Endothelial cell (in vitro differentiated cells): ENCODE results near the gene TOM1L2. TPM values are rescaled to one million over a fixed set of nuclear protein-coding genes. Genes with fewer than 3 reads are reported as not detected.

ENCODE experiments used
- DNase-seq: peaks from one replicate; pipeline ENCODE4 v3.0.0; 2021; ENCODE audit warnings: low spot score
- H3K27ac Mint-ChIP-seq: one replicate; pipeline ENCODE4 v1.8.0; 2021; ENCODE audit warnings: mixed read lengths, inconsistent platforms; ENCODE audit not compliant: unreplicated experiment
- H3K27me3 Mint-ChIP-seq: one replicate; pipeline ENCODE4 v1.8.0; 2021; ENCODE audit warnings: mild to moderate bottlenecking, moderate library complexity, mixed read lengths, inconsistent platforms; ENCODE audit not compliant: unreplicated experiment
- H3K36me3 Mint-ChIP-seq: one replicate; pipeline ENCODE4 v1.8.0; 2021; ENCODE audit warnings: mild to moderate bottlenecking, low read depth, mixed read lengths, inconsistent platforms; ENCODE audit not compliant: unreplicated experiment
- H3K4me1 Mint-ChIP-seq: one replicate; pipeline ENCODE4 v1.8.0; 2021; ENCODE audit warnings: mild to moderate bottlenecking, mixed read lengths, inconsistent platforms; ENCODE audit not compliant: unreplicated experiment
- H3K4me3 Mint-ChIP-seq: one replicate; pipeline ENCODE4 v1.8.0; 2021; ENCODE audit warnings: mild to moderate bottlenecking, mixed read lengths, inconsistent platforms; ENCODE audit not compliant: unreplicated experiment
- H3K9me3 Mint-ChIP-seq: one replicate; pipeline ENCODE4 v1.8.0; 2021; ENCODE audit warnings: mixed read lengths, inconsistent platforms; ENCODE audit not compliant: unreplicated experiment
- CTCF ChIP-seq: fragments of 200-600 bp; sonication (generic); IDR thresholded peaks from one replicate; pipeline ENCODE4 v1.5.0; 2021; ENCODE audit warnings: antibody characterized with exemption; ENCODE audit not compliant: unreplicated experiment
- long read RNA-seq: library from polyadenylated mRNA; unstranded; transcript quantifications from one replicate; pipeline ENCODE4 v2.0.0, GENCODE V29; 2020; ENCODE audit not compliant: unreplicated experiment
- total RNA-seq: library from RNA; stranded (reverse); fragmentation: NEBNext Ultra II Directional; extraction: Animal tissue kit (Norgen Biotek cat#: 25700); gene quantifications from one replicate; pipeline ENCODE4 v1.2.1, GENCODE V29; 2021; ENCODE audit not compliant: unreplicated experiment

Gene TOM1L2
- total RNA-seq: 26.9 TPM
- long read RNA-seq, partial matches to known transcripts: 0 of 4 reads
- long read RNA-seq, other reads (novel, unspliced or antisense): 3 of 4 reads

- peaks cover 19% of the 10 kb centered on the region for H3K4me1 Mint-ChIP-seq
- H3K36me3 Mint-ChIP-seq: no peaks in the 10 kb centered on the region
- no peaks in the 10 kb centered on the region for H3K9me3 Mint-ChIP-seq
- H3K4me3 Mint-ChIP-seq: peak within 1 kb of the TSS; percentile 96
- H3K27me3 Mint-ChIP-seq: peaks cover 11% of the 10 kb centered on the region
- peak; percentile 100 for DNase-seq
- peak; percentile 15 for TF ChIP-seq CTCF
- H3K27ac Mint-ChIP-seq: peak within 1 kb of the TSS; percentile 94
Measured at GRCh38 chr17:17972126-17972951, at the start of gene TOM1L2, which contains the start of gene DRC3. Gene TOM1L2 (minus strand): TSS chr17:17972400. CDS start chr17:17972313, 87 bp downstream. Gene DRC3 (plus strand): TSS chr17:17972862. CDS start chr17:17977599, 4,737 bp downstream.

GRCh38 chr17:18021372-18021771, 49.2 kb upstream of the TOM1L2 start:
- no peak for TF ChIP-seq CTCF
- Mint-ChIP-seq H3K4me1 (peaks cover 10% of the 10 kb centered on the region), H3K4me3 (no peak overlapping the region), H3K27ac (no peak overlapping the region), H3K9me3 (no peaks in the 10 kb centered on the region), H3K36me3 (no peaks in the 10 kb centered on the region), H3K27me3 (peaks cover 2% of the 10 kb centered on the region)
- no peak for DNase-seq

DNA sequence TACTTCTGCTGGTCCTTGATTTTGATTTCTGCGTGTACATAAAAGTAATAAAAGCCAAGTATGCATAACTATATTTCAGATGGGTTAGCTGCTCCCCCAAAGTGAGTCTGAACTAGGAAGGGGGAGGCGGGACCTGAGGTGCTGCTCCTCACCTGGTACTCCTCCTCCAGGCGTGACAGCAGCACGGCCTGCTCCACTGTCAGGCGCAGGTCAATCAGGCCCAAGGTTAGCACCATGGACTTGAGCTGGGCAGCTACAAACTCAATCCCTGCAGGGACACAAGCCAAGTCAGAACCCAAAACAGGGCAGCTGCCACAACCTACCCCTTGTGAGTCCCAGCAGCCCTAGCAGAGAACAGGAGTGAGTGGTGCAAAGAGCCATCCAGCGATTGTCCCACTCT, 48.8 kb upstream of the TOM1L2 start:
- no peaks in the 10 kb centered on the region for H3K9me3 Mint-ChIP-seq
- H3K4me3 Mint-ChIP-seq: no peak overlapping the region
- H3K27me3 Mint-ChIP-seq: peaks cover 2% of the 10 kb centered on the region
- H3K36me3 Mint-ChIP-seq: no peaks in the 10 kb centered on the region
- no peak overlapping the region for H3K27ac Mint-ChIP-seq
- peaks cover 10% of the 10 kb centered on the region for H3K4me1 Mint-ChIP-seq
- DNase-seq: no peak
- TF ChIP-seq CTCF: no peak

DNA sequence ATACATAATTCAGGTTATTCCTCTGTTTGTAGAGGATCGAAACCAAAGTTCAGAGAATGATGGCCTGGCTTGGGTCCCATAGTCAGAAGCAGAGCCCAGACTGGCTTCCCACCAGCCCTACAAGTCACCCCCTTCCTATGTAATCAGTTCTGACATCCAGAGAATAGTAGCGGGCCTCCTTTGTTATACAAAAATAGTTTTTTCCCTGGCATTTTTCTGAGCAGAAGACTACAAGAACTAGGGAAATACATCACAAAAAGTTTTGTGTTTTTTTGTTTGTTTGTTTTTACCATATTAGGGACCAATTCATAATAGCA, 47.6 kb upstream of the TOM1L2 start:
- no peak for TF ChIP-seq CTCF
- no peak overlapping the region for H3K27ac Mint-ChIP-seq
- H3K36me3 Mint-ChIP-seq: no peaks in the 10 kb centered on the region
- H3K4me1 Mint-ChIP-seq: peaks cover 7% of the 10 kb centered on the region
- H3K9me3 Mint-ChIP-seq: no peaks in the 10 kb centered on the region
- H3K27me3 Mint-ChIP-seq: peaks cover 2% of the 10 kb centered on the region
- DNase-seq: no peak
- no peak overlapping the region for H3K4me3 Mint-ChIP-seq

DNA sequence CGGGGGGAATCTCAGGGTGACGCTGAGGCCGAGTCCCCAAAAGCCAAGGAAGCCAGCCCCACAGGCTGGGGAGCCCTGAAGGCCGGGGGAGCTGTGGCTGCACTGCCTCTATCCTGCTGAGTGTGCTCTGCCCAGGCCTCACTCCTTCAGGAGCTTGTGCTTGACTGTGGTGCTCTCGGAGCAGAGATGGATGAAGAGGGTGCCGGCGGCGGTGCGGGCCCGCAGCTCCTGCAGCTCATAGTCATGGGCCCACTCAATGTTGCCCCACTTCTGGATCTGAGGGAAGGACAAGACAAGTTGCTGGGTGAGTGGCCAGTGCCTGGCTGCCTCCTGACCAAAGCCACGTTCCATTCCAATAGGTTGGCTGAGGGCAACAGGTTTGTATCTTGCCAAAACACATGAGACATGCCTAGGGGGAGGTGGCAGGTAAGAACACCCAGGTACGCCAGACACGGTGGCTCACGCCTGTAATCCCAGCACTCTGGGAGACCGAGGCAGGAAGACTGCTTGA, 46.3 kb upstream of the TOM1L2 start:
- peaks cover 7% of the 10 kb centered on the region for H3K4me1 Mint-ChIP-seq
- H3K27me3 Mint-ChIP-seq: peaks cover 2% of the 10 kb centered on the region
- no peak for TF ChIP-seq CTCF
- no peak for DNase-seq
- no peaks in the 10 kb centered on the region for H3K9me3 Mint-ChIP-seq
- no peak overlapping the region for H3K4me3 Mint-ChIP-seq
- H3K36me3 Mint-ChIP-seq: no peaks in the 10 kb centered on the region
- H3K27ac Mint-ChIP-seq: peak overlapping the region; percentile 44
